SK-N-SH (cell line): Measurements from ENCODE around the gene CDH4.

Experiments
- JUND ChIP-seq: IDR thresholded peaks from 2 replicates; pipeline ENCODE4 v1.4.0; 2012
- NFIC ChIP-seq: IDR thresholded peaks from 2 replicates; pipeline ENCODE4 v1.4.0; 2012; ENCODE audit warnings: borderline replicate concordance
- SMC3 ChIP-seq: IDR thresholded peaks from 2 replicates; pipeline ENCODE4 v1.6.1; 2012; ENCODE audit warnings: low read depth, low read length, improper control_type of control experiment
- TF ChIP-seq, protein P1 (sequence below): IDR thresholded peaks from 2 replicates; pipeline ENCODE4 v1.4.0; 2012; ENCODE audit warnings: low read depth, borderline replicate concordance
- TF ChIP-seq, protein P2 (sequence below): fragments of 200-600 bp; sonication (generic); IDR thresholded peaks from 2 replicates; pipeline ENCODE4 v1.6.1; 2017; ENCODE audit warnings: antibody characterized with exemption, mild to moderate bottlenecking, moderate library complexity
- TF ChIP-seq, protein P3 (sequence below): IDR thresholded peaks from 2 replicates; pipeline ENCODE4 v1.4.0; 2012; ENCODE audit warnings: low read depth
- TF ChIP-seq, protein P4 (sequence below): fragments of 150-350 bp; IDR thresholded peaks from 2 replicates; pipeline ENCODE4 v1.6.1; 2017; ENCODE audit warnings: antibody characterized with exemption, low read length, low read depth, borderline replicate concordance

DNA sequence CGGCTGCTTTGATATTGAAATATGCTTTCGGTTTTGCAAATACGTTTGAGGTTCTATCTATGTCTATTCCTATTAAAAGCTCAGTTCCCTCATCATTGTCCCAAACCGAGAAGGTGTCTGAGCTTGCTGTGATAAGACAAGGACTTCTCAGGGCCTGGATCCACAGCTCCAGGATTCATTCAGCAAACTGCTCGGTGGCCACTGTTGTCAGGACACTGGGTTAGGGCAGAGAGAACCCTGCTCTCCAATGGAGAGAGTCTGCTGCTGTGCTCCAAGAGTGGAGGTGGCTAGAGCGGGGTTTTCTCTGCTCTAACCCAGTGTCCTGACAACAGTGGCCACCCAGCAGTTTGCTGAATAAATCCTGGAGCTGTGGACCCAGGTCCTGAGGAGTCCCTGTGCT, 198.5 kb downstream of the CDH4 start:
- TF ChIP-seq, protein P1, sequence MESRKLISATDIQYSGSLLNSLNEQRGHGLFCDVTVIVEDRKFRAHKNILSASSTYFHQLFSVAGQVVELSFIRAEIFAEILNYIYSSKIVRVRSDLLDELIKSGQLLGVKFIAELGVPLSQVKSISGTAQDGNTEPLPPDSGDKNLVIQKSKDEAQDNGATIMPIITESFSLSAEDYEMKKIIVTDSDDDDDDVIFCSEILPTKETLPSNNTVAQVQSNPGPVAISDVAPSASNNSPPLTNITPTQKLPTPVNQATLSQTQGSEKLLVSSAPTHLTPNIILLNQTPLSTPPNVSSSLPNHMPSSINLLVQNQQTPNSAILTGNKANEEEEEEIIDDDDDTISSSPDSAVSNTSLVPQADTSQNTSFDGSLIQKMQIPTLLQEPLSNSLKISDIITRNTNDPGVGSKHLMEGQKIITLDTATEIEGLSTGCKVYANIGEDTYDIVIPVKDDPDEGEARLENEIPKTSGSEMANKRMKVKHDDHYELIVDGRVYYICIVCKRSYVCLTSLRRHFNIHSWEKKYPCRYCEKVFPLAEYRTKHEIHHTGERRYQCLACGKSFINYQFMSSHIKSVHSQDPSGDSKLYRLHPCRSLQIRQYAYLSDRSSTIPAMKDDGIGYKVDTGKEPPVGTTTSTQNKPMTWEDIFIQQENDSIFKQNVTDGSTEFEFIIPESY, result no peak
- TF ChIP-seq JUND (no peak), NFIC (no peak), SMC3 (no peak)
- TF ChIP-seq, protein P2, sequence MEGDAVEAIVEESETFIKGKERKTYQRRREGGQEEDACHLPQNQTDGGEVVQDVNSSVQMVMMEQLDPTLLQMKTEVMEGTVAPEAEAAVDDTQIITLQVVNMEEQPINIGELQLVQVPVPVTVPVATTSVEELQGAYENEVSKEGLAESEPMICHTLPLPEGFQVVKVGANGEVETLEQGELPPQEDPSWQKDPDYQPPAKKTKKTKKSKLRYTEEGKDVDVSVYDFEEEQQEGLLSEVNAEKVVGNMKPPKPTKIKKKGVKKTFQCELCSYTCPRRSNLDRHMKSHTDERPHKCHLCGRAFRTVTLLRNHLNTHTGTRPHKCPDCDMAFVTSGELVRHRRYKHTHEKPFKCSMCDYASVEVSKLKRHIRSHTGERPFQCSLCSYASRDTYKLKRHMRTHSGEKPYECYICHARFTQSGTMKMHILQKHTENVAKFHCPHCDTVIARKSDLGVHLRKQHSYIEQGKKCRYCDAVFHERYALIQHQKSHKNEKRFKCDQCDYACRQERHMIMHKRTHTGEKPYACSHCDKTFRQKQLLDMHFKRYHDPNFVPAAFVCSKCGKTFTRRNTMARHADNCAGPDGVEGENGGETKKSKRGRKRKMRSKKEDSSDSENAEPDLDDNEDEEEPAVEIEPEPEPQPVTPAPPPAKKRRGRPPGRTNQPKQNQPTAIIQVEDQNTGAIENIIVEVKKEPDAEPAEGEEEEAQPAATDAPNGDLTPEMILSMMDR, result no peak
- TF ChIP-seq, protein P3, sequence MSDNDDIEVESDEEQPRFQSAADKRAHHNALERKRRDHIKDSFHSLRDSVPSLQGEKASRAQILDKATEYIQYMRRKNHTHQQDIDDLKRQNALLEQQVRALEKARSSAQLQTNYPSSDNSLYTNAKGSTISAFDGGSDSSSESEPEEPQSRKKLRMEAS, result no peak
- TF ChIP-seq, protein P4, sequence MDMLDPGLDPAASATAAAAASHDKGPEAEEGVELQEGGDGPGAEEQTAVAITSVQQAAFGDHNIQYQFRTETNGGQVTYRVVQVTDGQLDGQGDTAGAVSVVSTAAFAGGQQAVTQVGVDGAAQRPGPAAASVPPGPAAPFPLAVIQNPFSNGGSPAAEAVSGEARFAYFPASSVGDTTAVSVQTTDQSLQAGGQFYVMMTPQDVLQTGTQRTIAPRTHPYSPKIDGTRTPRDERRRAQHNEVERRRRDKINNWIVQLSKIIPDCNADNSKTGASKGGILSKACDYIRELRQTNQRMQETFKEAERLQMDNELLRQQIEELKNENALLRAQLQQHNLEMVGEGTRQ, result no peak
